GM11168 (cell line): Measurements from ENCODE around the gene DYSF.

ENCODE experiments used
- in situ Hi-C: fragments of 300-500 bp; cut with MboI; formaldehyde crosslinking; loops from one replicate; pipeline ENCODE4 v1.12.0; 2022; ENCODE audit warnings: low sequenced_read_pairs; ENCODE audit not compliant: unreplicated experiment

Gene DYSF

DNA sequence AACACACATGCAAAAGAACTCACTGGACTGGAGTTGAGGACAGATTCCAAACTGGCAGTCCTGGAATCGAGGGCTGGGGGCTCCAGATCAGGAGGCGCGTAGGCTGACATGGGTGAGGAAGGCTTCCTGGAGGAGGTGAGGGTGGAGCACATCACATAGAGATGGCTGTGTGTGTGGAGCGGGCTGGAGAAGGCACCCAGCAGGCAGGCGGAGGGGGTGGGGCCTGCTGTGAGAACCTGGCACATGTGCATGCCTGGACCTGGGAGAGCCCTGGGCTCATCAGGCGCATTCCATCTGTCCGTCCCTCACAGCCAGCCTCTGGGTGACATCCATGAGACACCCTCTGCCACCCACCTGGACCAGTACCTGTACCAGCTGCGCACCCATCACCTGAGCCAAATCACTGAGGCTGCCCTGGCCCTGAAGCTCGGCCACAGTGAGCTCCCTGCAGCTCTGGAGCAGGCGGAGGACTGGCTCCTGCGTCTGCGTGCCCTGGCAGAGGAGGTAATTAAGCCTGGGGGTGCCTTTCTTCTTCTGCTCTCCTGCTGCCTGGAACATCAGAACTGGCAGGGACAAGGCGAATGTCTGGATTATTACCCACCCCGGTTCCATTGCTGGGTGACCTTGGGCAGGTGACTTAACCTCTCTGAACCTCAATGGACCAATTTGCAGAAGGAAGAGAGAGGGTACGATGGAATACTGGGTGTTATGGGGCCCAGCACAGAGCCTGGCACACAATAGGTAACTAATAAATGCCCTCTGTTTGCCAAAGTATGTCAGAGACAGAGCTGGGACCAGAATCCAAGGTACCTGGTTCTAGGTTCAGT lies 108.3 kb downstream of the DYSF start:
- in situ Hi-C loops: no loop called here

DNA sequence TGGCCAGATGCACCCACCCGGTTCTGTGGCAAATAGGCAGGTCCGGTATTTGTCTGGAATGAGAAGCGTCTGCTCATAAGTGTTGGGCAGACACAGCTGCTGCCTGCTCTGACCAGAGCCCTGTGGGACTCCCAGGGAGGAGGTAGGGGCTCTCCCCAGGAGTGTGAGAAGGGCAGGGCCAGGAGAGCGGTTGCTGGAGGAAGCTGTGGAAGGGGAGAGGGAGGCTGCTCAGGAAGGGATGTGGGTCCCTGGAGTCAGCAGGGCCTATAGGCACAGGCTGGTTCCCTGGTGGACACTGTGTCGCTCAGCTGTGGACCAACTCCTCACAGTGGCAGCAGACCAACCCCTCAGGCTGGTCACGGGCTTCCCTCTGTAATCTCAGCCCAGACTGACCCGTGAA lies 109.2 kb downstream of the DYSF start:
- in situ Hi-C loops: no loop called here

DNA sequence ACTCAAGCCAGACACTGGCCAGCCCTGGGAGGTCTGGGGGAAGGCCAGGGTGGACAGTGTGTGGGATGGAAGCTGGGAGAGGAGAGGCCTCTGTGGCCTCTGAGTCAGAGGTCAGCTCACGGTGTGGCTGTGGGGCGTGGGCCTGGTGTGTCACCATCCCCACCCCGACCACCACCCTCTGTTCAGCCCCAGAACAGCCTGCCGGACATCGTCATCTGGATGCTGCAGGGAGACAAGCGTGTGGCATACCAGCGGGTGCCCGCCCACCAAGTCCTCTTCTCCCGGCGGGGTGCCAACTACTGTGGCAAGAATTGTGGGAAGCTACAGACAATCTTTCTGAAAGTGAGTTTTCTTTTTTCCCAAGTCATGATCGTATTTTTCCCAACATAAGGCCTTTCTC lies 110.5 kb downstream of the DYSF start:
- in situ Hi-C loops: no loop called here

DNA sequence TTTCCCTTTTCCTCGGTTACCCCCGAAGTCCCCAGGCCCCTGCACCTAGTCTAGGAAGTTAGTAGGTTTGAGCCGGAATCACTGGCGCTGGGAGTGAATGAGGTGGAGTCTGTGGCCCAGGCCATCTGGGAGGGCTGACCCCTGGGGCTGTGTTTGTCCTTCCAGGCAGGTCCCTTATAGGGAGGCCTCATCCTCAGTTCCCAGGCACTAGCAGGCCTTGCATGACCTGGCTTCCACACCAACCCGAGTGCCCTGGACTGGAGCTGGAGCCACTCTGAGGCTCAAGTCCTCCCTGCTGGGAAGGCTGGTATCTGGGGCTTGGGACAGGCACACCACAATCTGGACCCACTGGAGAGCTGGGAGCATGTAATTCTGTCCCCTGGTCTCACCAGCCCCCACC lies 111.0 kb downstream of the DYSF start:
- in situ Hi-C loops: no loop called here

DNA sequence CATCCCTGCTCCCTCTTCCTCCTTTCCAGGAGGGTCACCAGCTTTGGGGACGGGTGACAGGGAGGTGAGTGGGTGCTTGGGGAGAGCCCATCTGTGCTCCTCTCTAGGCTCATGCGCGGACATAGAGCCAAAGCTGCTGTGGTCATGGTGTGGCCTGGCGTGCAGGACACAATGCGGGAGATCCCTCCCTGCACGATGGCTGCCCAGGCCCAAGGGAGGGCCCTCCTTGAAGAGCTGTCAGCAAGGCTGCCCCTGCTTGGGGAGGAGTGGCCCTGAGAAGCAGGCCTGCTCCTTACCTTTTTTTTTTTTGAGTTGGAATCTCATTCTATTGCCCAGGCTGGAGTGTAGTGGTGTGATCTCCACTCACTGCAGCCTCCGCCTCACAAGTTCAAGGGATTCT lies 111.4 kb downstream of the DYSF start:
- in situ Hi-C loops: no loop called here

DNA sequence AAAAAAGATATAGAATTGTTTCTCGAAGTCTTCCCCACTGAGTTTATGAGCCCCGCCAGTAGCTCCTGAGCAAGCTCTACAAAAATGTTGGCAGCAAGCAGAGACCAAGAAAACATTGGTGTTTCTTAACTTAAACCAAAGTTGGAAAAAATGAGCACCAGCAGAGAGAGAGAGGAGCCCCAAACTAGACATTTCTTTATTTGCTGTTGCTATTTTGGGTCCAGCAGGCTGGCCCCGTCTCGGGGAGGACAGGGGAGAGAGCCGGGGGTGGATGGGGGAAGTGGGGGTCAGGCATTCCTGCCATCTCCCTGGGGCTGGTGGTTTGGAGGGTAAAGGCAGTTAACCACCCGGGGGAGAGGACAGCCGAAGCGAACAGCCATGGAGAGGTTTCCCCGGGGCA lies 113.0 kb downstream of the DYSF start:
- in situ Hi-C loops: no loop called here

DNA sequence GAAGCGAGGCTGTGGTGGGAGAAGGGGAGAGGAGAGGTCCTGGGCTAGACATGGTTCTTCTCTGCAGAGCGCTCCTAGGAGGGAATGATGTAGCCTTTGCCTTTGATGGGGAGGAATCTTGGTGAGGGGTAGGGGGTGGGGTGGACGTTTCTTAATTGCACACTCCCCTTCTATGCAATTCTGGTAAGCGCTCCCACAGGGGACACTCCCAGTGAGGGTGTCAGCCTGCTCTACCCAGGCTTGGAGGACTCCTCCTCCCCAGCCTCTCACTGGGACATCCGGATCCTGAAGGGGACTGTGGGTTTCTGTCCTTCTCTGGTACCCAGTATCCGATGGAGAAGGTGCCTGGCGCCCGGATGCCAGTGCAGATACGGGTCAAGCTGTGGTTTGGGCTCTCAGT lies 114.3 kb downstream of the DYSF start:
- in situ Hi-C loops: no loop called here

DNA sequence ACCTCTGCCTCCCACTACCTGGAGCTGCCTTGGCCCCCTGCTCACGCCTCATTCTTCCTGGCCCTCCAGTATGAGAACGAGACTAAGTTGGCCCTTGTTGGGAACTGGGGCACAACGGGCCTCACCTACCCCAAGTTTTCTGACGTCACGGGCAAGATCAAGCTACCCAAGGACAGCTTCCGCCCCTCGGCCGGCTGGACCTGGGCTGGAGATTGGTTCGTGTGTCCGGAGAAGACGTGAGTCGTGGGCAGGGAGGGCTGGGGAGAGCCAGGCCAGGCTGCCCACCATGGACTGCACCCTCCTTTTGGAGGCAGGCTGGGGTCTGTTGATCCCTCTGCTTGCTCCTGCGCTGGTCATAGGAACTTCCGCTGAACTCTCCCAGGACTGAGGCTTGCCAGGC lies 114.7 kb downstream of the DYSF start:
- in situ Hi-C loops: no loop called here

DNA sequence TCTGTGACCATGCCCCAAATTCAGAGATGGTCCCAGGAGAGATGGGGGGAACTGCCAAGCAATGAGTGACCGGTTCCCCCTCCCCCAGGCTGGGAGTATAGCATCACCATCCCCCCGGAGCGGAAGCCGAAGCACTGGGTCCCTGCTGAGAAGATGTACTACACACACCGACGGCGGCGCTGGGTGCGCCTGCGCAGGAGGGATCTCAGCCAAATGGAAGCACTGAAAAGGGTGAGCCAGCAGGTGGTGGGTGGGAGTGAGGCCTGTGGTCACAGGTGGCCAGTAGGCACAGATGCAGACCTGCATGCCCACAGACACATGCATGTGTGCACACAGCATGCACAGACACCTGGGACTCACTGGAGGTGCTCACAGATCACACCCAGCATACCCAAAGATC lies 117.2 kb downstream of the DYSF start:
- in situ Hi-C loops: no loop called here

DNA sequence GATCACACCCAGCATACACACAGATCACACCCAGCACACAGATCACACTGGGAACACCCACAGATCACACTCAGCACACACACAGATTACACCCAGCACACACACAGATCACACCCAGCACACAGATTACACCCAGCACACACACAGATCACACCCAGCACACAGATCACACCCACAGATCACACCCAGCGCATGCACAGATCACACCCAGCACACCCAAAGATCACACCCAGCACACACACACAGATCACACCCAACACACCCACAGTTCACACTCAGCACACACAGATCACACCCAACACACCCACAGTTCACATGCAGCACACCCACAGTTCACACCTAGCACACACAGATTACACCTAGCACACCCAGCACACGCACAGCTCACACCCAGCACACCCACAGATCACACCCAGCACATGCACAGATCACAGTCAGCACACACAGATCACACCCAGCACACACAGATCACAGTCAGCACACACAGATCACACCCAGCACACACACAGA lies 117.6 kb downstream of the DYSF start:
- in situ Hi-C loops: no loop called here

DNA sequence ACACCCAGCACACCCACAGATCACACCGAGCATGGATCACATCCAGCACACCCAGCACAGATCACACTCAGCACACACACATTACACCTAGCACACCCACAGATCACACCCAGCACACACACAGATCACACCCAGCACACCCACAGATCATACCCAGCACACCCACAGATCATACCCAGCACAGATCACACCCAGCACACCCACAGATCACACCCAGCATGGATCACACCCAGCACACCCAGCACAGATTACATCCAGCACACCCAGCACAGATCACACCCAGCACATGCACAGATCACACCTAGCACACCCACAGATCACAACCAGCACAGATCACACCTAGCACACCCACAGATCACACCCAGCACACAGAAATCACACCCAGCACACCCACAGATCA lies 118.6 kb downstream of the DYSF start:
- in situ Hi-C loops: no loop called here

DNA sequence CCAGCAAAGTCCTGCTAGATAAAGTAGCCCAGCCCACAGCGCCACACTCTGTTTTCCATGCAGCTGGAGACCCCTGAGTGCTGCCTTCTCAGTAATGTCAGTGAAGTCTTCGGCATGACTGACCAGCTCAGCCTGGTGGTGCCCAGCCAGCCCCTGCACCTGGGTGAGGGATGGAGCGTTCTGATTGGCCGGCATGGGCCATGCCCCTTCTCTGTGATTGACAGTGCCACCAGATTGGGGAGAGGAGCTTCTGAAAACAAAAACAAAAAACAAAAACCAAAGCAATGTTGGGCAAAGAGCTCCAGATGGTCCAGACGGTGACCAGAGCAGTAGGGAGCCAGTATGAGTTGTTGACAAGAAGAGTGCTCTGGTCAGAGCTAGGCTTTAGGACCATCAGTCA lies 122.6 kb downstream of the DYSF start:
- in situ Hi-C loops: no loop called here

DNA sequence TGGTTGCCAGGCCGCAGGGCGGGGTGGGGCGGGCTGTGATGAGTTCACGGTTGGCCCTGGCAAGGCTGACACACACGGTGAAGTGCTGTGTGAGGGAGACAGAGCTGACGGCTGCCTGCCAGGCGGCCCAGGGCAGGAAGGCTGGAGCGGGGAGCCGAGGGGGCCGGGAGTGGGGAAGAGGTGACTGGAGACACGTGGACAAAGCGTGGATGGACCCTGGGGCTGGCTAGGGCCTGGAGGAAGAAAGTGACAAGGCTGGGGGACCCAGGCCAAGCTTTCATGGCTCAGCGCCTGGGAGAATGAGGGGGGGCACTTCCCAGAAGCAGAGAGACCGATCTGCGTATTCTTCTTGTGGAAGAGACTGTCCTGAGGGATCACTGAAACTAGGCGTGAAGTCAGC lies 123.2 kb downstream of the DYSF start:
- in situ Hi-C loops: no loop called here

DNA sequence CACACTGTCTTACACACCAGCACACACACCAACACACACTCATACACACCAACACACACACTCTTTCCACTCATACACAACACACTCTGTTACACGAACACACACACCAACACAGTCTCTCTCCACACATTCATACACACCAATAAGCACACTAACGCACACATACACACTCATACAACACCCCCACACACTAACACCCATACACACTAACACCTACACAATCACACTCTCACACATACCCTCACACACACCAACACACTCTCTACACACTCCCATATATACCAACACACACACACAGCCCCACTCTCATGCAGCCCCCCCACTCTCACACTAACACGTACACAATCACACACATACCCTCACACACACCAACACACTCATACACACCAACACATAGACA lies 123.8 kb downstream of the DYSF start:
- in situ Hi-C loops: no loop called here

DNA sequence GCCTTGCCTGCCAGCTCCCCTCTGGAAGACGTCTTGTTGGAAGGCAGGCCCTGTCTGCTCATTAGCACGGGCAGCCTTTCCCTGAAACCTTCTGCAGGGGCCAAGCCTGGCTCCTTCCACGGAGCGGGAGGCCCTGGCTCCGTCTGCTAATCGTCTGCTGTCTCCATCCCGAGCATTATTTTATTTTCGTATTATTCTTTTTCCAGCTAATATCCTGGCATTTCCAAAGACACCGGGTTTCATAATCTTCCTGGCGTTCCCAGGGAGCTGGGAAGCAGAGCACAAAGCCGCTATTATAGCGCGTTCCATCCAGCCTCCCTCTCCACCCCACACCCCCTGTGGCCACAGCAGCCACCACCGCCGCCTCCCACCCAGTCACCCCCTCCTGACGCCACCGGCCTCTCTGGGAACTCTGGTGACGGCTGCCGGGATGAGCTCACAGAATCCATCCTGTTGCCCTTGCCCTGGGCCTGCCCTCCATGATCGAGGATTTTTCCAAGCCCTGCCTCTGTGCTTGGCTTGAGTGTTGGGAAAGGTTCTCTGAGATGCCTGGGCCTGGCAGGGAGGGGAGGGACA lies 125.5 kb downstream of the DYSF start:
- in situ Hi-C loops: no loop called here

DNA sequence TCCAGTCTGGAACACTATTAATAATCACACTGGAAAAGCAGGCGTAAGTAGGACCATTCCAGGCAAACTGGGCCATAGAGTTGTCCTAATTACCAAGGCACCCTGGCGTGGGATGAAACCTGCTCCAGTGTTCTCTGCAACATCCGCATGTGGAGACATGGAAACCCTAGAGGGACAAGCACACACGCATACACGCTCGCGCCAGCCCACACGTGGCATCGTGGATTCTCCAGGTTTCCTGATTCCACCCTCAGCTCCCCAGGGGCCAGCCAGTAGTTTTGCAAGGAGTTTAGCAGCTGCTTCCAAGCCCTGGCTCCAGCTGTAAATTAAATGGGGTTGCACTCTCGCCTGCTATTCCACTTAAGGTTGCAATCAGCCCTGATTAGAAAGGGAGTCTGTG lies 127.7 kb downstream of the DYSF start:
- in situ Hi-C loops: no loop called here

DNA sequence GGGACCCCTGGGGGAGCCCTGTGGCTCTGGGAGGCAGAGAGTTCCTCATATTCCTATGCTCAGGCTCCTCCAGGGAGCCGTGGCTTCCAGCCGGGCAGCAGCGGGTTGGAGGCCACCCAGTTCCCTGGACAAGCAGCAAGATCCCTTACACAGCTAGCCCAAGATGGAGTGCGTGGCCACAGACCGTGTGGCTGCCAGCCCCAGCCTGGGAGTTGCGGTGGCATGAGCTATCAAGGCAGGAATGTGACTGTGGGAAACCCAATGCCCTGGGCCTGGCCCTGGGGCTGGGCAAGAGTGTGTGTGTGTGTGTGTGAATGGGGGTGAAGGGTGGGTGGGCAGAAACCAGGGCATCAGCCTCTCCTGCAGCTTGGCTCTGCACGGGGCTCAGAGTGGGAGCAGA lies 130.5 kb downstream of the DYSF start:
- in situ Hi-C loops: no loop called here

DNA sequence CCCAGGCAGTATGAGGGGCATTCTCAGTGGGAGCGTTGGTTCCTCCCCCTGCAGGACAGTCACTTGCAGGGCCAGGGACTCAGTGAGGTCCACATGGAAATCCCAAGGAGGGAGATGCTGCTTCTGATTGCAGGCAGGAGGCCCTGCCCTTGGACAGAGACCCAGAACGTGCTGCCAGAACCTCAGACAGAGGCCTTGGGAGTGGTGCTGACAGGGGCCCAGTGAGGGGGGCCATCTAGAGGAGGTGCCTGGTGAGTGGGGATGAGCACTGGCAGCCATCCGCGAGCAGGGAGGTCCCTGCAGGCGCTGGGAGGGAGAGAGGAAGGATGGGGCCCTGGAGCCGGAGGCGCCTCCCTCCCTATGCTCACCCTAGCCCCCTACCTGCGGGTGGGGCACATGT lies 133.1 kb downstream of the DYSF start:
- in situ Hi-C loops: no loop called here

DNA sequence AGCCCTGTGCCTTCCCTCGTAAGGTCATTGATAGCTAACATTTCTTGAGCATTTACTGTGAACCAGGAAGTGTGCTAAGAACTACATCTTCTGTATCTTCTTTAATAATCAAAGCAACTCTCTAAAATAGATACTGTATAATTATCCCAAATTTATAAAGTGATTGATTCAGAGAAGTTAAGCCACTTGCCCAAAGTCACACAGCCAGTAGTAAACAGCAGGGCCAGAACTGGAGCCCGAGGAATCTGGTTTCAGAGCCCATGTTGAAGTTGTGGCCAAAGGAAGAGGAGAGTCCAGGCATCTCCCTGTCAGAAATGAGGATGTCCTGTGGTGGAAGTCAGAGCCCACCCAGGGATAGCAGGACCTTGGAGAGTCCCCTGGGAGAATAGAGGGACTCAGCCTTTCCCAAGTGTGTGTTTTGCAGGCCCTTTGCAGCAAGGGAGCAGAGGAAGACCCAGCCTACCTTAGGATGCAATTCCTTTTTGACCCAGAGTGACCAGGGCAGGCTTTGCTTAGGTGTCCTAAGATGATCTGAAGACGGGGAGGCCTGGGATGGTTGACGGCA lies 134.2 kb downstream of the DYSF start:
- in situ Hi-C loops: no loop called here

DNA sequence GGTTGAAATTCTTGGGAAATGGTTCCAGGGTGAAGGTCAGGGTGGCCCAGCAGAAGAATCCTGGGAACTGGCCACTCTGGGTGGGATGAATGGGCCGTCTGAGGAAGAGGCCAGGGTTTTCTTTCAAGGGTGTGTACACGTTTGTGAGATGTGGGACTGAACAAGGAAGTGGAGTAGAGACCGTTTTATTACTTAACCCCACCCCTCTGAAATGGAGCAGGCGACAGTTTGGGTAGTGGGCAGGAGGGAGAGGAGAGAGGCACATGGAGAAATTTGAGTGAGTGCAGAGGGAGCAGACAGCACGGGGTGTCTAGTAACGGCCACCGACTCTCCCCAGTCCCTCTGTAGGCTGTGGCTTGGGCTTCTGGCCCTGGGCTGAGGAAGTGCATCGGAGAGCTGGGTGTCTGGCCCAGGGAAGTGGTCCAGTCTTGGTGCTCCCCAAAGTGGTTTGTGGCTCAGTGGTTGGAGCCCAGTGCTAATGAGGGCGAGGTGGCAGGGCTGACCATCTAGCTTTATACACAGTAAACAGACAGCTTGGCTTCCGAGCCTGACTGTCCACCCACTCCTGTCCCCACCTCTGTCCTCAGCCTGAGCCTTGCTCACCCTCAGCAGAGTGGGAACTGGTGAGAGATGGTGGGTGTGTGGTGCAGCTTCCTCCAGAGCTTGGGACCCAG lies 135.3 kb downstream of the DYSF start:
- in situ Hi-C loops: no loop called here

DNA sequence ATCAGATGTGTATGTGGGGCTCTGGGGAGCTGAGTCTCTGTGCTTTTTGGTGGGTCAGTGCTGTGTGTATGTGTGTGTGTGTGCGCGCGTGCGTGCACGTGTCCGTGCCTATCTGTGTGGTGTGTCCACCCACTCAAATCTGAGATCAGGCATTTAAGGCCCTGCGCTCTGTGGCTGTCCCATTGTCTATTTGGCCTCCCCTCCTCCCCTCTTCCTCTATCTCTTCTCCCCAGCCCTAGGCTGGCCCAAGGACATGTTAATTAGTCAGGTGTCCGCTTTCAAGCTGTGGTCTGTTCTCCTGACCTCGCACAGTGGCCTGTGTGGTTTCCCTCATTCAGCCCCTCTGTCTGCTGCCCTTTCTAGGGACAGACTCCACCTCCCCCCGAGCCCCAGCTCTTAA lies 136.4 kb downstream of the DYSF start:
- in situ Hi-C loops: loop anchor here (10.0 kb wide), 1 partner anchor 795 kb away; no protein-coding TSS in a partner anchor
